HuH-7 (cell line): ENCODE measurements around the gene UGT2A3.
"Not testable (repeated sequence)": the region's sequence is repeated elsewhere in the genome, so short reads cannot be mapped to it uniquely, and the experiment has no call there.

Experiments used
- DNase-seq: peaks from one replicate; pipeline ENCODE4 v3.0.0; 2011; ENCODE audit warnings: low spot score

Gene UGT2A3

GRCh38 chr4:68951078-68951805 lies at the start of gene UGT2A3:
UGT2A3 (minus strand) TSS chr4:68951804; CDS start chr4:68951760, 44 bp downstream.
- no peak for DNase-seq

- no peak for DNase-seq
Measured at GRCh38 chr4:68997040-68997439, 45.4 kb upstream of the UGT2A3 start.

- no peak for DNase-seq
Measured at GRCh38 chr4:68995292-68995691, 43.7 kb upstream of the UGT2A3 start.

- no peak for DNase-seq
Measured at GRCh38 chr4:68987007-68987406, 35.4 kb upstream of the UGT2A3 start.

- no peak for DNase-seq
Measured at GRCh38 chr4:68985442-68985841, 33.8 kb upstream of the UGT2A3 start.

GRCh38 chr4:68984947-68985346 lies 33.3 kb upstream of the UGT2A3 start:
- DNase-seq = no peak

GRCh38 chr4:68963374-68963773 lies 11.8 kb upstream of the UGT2A3 start:
- DNase-seq = no peak

- no peak for DNase-seq
Measured at GRCh38 chr4:68962868-68963267, 11.3 kb upstream of the UGT2A3 start.

GRCh38 chr4:68960294-68961163 lies 8.9 kb upstream of the UGT2A3 start:
- DNase-seq = no peak

GRCh38 chr4:68959085-68959484 lies 7.5 kb upstream of the UGT2A3 start:
- not testable (repeated sequence) for DNase-seq

- DNase-seq = no peak
Measured at GRCh38 chr4:68954126-68954525, 2.5 kb upstream of the UGT2A3 start.

GRCh38 chr4:68953056-68953596 lies 1.5 kb upstream of the UGT2A3 start:
- no peak for DNase-seq

- DNase-seq = no peak
Measured at GRCh38 chr4:68951806-68952585, 392 bp upstream of the UGT2A3 start.

- DNase-seq = no peak
Measured at GRCh38 chr4:68950033-68950432, 1.6 kb downstream of the UGT2A3 start.

GRCh38 chr4:68948985-68949384 lies 2.6 kb downstream of the UGT2A3 start:
- DNase-seq = no peak

- DNase-seq = no peak
Measured at GRCh38 chr4:68948044-68948743, 3.4 kb downstream of the UGT2A3 start.

GRCh38 chr4:68929076-68929737 lies 22.4 kb downstream of the UGT2A3 start:
- no peak for DNase-seq

- no peak for DNase-seq
Measured at GRCh38 chr4:68927165-68927564, 24.4 kb downstream of the UGT2A3 start.

GRCh38 chr4:68922202-68922601 lies 29.4 kb downstream of the UGT2A3 start:
- not testable (repeated sequence) for DNase-seq

- DNase-seq = no peak
Measured at GRCh38 chr4:68921051-68921450, 30.6 kb downstream of the UGT2A3 start.

GRCh38 chr4:68917016-68917415 lies 34.6 kb downstream of the UGT2A3 start:
- DNase-seq = no peak
